Endothelial cell of umbilical vein (primary cell): ENCODE measurements around the gene CACNA1B.
"Not testable (repeated sequence)": the region's sequence is repeated elsewhere in the genome, so short reads cannot be mapped to it uniquely, and the experiment has no call there.

ENCODE experiments used
- CTCF ChIP-seq, 2 donors: IDR thresholded peaks; 1 replicate in 1 of 2; 2 replicates in 1 of 2; pipeline ENCODE4 v1.5.1; 2011; ENCODE audit warnings: low read length in 2 of 2, mild to moderate bottlenecking in 2 of 2, moderate library complexity in 2 of 2, control low read depth in 1 of 2, inconsistent platforms in 1 of 2, low read depth in 1 of 2; ENCODE audit not compliant: insufficient read depth in 1 of 2; ENCODE audit errors: extremely low read depth in 1 of 2
- EZH2 ChIP-seq: IDR thresholded peaks from 2 replicates; pipeline ENCODE4 v1.6.1; 2012; ENCODE audit warnings: borderline replicate concordance, low read depth, mild to moderate bottlenecking, moderate library complexity, low read length, inconsistent platforms; ENCODE audit not compliant: severe bottlenecking
- GATA2 ChIP-seq: IDR thresholded peaks from 2 replicates; pipeline ENCODE4 v1.7.0; 2011; ENCODE audit warnings: low read depth, mild to moderate bottlenecking, moderate library complexity, mixed read lengths, low read length; ENCODE audit not compliant: insufficient read length, insufficient read depth
- JUN ChIP-seq: IDR thresholded peaks from 2 replicates; pipeline ENCODE4 v1.6.1; 2011; ENCODE audit warnings: borderline replicate concordance, low read depth; ENCODE audit not compliant: insufficient read length, insufficient read depth
- POLR2A ChIP-seq: IDR thresholded peaks from 2 replicates; pipeline ENCODE4 v1.6.1; 2012; ENCODE audit warnings: low read depth, mild to moderate bottlenecking, control low read depth, low read length

GRCh38 chr9:138132946-138133705 lies 255.5 kb downstream of the CACNA1B start:
- TF ChIP-seq CTCF (IDR thresholded peaks at IDR 0.05; ENCODE audit: extremely low read depth in 1 of 2, insufficient read depth in 1 of 2, low read depth in 1 of 2, low read length in 2 of 2); POLR2A; GATA2; EZH2; JUN: not testable (repeated sequence)
